GM12892 (cell line): ENCODE measurements around the gene STARD9.

Experiments used
- POLR2A ChIP-seq: IDR thresholded peaks from 2 replicates; pipeline ENCODE4 v1.6.1; 2011; ENCODE audit warnings: low read depth, low read length, control low read depth
- POLR2AphosphoS5 ChIP-seq: IDR thresholded peaks from 2 replicates; pipeline ENCODE4 v1.6.1; 2011; ENCODE audit warnings: low read depth, low read length, control low read depth
- TAF1 ChIP-seq: IDR thresholded peaks from 2 replicates; pipeline ENCODE4 v1.6.1; 2011; ENCODE audit warnings: low read depth, mild to moderate bottlenecking, control low read depth, low read length, borderline replicate concordance

DNA sequence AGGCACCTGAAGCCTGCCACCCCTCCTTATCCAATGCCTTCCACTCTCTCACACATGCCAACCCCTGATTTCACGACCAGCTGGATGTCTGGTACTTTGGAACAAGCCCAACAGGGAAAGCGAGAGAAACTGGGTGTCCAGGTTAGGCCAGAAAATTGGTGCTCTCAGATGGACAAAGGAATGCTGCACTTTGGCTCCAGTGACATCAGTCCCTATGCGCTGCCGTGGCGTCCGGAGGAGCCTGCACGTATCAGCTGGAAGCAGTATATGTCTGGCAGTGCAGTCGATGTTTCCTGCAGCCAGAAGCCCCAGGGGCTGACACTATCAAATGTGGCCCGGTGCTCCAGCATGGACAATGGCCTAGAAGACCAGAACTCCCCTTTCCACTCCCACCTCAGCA, 116.4 kb downstream of the STARD9 start:
- TF ChIP-seq POLR2AphosphoS5 (no peak), POLR2A (no peak), TAF1 (no peak)
